EH (cell line): ENCODE results near the gene ZNF385B.

ENCODE experiments used
- DNase-seq: peaks from one replicate; pipeline ENCODE4 v3.0.0-alpha.2; 2015; ENCODE audit warnings: low read depth

Gene ZNF385B

GRCh38 chr2:179746981-179747380, 114.4 kb downstream of the ZNF385B start:
- no peak for DNase-seq

GRCh38 chr2:179745635-179746256, 115.7 kb downstream of the ZNF385B start:
- no peak for DNase-seq

- no peak for DNase-seq
Observed at GRCh38 chr2:179744401-179744800, 117.0 kb downstream of the ZNF385B start.

- no peak for DNase-seq
Observed at GRCh38 chr2:179741317-179741716, 120.1 kb downstream of the ZNF385B start.

GRCh38 chr2:179729966-179730365, 131.4 kb downstream of the ZNF385B start:
- DNase-seq, result no peak

- DNase-seq, result peak; percentile 63
Observed at GRCh38 chr2:179726461-179727180, 134.8 kb downstream of the ZNF385B start.

DNA sequence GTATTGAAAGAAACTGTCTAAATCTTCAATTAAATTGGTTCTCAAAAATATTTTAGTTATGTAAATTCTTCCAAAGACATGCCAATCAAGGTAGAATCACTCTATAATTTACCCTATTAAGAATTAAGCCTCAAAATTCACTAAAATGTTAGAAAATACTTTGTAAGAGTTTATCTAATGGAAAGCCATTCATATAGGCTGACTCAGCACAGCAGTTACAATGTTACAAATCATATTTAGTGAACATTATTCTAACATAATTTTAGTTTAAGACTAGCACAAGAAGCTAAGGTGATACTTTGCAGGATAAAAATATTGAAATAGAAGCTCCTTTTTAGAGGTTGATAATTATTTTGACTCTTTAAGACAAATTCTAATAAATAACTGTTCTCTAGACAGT, 137.0 kb downstream of the ZNF385B start:
- no peak for DNase-seq

DNA sequence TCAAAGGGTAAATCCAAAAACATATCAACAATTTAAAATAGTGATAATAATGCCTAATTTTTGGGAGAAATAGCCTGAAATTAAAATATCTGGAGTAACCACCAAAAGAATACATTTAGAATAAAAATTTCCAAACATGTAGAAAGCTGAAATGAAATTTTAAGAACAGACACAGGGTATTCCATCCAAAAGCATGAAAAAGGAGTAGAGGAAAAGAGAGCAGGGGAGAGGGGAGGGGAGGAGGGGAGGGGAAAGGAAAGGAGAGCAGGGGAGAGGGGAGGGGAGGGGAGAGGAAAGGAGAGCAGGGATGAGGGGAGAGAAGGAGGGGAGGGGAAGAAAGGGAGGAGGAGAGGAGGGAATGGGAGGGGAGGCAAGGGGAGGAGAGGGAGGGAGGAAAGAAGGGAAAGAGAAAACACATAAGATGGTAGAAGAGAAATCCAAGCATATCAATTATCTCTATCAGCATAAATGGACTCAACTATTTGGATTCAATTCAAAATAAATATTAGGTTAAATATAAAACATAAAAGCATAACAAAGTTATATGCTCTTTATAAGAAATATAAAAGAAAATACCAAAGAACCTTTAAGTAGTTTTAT, 141.1 kb downstream of the ZNF385B start:
- DNase-seq, result no peak

DNA sequence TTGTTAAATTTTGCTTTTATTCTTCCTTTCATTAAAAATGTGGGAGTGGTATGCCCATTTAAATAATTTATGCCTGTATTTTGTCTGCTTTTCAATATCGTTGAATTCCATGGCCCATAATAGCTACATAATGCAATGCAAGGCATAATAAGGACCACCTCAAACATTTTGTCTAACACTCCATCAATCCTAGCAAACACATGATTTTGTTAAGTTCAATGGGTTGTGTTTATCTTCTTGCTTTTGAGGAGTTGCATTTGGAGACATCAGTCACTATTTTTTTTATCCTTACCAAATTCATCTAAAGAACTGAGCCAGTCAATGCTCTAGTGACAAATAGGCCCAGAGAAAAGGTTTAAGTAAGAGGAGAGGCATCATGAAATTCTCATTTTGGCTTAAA, 145.5 kb downstream of the ZNF385B start:
- no peak for DNase-seq

DNA sequence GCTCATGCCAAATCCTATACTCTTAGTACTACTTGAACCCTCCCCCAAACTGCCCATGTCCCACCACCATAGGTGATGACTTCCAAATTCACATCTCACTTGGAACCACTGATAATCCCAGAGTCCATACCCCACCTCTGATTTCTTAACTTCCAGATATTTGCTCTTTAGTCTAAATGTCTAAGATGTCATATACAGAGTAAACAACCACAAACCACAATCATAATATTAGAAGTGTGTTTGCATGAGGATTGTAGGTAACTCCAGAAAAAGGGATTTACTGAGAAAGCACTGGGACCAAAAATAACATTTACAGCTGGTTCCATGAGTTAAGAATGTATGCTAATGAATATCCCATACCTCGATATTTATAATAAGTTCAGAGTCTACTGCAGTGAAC, 146.2 kb downstream of the ZNF385B start:
- DNase-seq, result no peak

DNA sequence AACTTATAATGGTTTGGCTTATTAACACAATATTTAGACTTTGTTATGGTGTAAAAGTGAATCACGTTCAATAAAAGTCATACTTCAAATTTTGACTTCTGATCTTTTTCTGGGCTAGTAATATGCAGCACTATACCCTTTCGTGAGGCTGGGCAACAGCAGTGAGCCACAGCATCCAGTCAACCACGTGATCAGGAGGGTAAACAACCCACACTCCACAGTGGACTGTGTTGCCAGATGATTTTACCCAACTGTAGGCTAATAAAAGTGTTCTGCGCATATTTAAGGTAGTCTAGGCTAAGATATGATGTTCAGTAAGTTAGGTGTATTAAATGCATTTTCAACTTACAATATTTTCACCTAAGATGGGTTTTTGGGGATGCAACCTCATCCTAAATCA, 148.6 kb downstream of the ZNF385B start:
- DNase-seq, result no peak

DNA sequence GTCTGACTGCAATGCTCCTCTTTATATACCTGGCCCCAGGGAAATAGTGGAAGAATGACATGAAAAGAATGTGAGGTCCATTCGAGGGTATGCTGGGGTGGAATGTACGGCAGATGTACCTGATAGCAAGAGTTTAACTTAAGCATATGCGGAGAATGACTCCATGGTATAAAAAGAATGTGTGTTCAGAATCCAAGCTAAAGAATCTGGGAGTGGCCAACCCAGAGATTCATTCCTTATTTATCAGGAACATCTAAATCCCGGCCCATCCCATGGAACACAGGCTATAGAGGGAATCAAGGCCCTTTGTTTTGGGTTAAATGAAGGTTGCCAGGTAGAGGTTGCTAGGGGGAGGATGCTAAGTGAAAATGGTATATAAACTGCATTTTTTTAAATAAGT, 150.0 kb downstream of the ZNF385B start:
- peak; percentile 54 for DNase-seq

- no peak for DNase-seq
Observed at GRCh38 chr2:179703702-179704101, 157.7 kb downstream of the ZNF385B start.

DNA sequence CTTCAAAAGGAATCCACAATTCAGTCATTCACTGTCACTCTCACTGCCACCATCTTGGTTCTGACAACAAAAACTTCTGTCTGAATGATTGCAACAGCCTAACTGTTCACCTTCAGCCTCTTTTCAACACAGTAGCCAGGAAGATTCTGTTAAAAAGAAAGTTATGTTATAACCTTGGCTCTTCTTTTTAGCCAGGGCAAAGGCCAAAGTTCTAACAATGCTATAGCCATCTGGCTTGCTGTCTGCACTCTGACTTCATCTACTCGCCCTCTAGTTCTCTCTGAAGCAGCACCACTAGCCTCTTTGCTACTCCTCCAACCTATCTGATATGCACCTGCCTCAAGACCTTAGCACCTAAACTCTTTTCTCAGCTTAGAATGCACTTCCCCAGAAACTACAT, 158.5 kb downstream of the ZNF385B start:
- no peak for DNase-seq

- peak; percentile 65 for DNase-seq
Observed at GRCh38 chr2:179701524-179702110, 159.8 kb downstream of the ZNF385B start.

DNA sequence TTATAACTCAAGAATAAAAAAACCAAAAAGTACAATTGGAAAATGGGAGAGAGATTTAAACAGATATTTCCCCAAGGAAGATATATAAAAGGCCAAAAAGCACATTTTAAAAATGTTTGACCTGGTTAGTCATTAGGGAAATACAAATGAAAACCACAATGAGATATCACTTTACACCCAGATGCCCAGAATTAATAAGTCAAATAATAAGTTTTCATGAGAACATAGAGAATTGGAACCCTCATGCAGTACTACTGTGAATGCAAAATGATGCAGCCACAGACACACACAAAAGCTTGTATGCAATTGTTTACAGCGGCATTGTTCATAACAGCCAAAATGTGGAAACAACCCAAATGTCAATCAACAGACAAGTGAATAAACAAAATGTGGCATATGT, 165.9 kb downstream of the ZNF385B start:
- peak; percentile 28 for DNase-seq

- DNase-seq, result peak; percentile 26
Observed at GRCh38 chr2:179694963-179695362, 166.4 kb downstream of the ZNF385B start.

GRCh38 chr2:179692610-179693009, 168.8 kb downstream of the ZNF385B start:
- peak; percentile 33 for DNase-seq

- DNase-seq, result peak; percentile 21
Observed at GRCh38 chr2:179692043-179692442, 169.4 kb downstream of the ZNF385B start.

- peak; percentile 52 for DNase-seq
Observed at GRCh38 chr2:179691235-179691634, 170.2 kb downstream of the ZNF385B start.

GRCh38 chr2:179686718-179687342, 174.6 kb downstream of the ZNF385B start:
- DNase-seq, result peak; percentile 58

DNA sequence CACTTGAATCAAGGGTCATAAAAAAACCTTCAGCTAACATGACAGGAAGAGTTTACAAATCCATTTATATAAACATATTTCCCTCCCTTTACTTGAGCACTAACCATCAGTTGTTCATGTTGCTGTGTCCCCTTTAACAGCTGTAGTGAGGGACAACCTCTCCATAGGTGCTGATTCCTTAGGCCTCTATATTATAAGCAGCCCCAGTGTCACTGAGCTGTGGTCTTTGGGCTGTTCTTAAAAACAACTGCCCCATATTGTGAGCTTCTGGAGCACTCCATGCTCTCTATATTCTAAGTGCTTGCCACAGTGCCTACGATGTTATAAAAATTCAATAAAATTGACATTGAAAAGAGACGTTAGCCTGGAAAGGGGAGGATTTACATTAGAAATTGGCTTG, 175.3 kb downstream of the ZNF385B start:
- DNase-seq, result no peak

DNA sequence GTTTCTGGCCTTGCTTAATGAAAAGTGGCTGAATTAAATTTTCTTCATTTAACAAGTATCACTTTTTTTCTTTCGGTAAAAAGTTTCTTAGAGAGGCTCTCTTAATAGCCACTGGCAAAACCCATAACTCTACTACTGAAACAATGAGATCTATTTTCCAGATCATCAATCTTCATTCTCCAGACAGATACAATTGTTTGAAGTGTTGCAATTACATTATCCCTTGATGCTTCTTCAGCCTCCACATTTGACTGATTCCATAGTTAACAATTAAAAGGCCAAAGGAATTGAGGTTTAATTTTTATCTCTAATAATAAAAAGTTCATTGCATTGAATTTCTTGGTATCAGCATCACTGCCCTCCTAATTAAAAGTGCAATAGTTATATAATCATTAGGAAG, 176.3 kb downstream of the ZNF385B start:
- DNase-seq, result no peak
